ENCODE measurements around the gene IL1R1. TPM values are rescaled to one million over a fixed set of nuclear protein-coding genes. Genes with fewer than 3 reads are reported as not detected.

IL1R1 gene
- total RNA-seq, 1 experiment from 2014 or later = 5.2 TPM

- Mint-ChIP-seq H3K4me3 (ENCODE audit: unreplicated experiment) (no peak overlapping the region), H3K27ac (ENCODE audit: low read depth, unreplicated experiment) (no peak overlapping the region), H3K27me3 (ENCODE audit: insufficient read depth, unreplicated experiment) (no peaks in the 10 kb centered on the region), H3K36me3 (ENCODE audit: insufficient read depth, unreplicated experiment) (peaks cover 6% of the 10 kb centered on the region), H3K4me1 (ENCODE audit: insufficient read depth, unreplicated experiment) (peaks cover 6% of the 10 kb centered on the region), H3K9me3 (ENCODE audit: unreplicated experiment) (no peaks in the 10 kb centered on the region)
- ChIA-PET POLR2A (interaction anchor here (1.0 kb wide), 1 partner anchor 25 kb away, joined by 3 read pairs; no protein-coding TSS in a partner anchor), CTCF (interaction anchor here (1.0 to 1.3 kb wide), 2 partner anchors 10 to 49 kb away, joined by 3 to 5 read pairs; no protein-coding TSS in a partner anchor)
- peak; percentile 36 for DNase-seq (ENCODE audit: unreplicated experiment)
- no peak for TF ChIP-seq CTCF (IDR thresholded peaks at IDR 0.05; ENCODE audit: unreplicated experiment)
- BruUV-seq (replicated peaks) = no TSS peak
- intact Hi-C loops (cut with micrococcal nuclease) = no loop called here
Observed at GRCh38 chr2:102116630-102117471, 25.7 kb upstream of the IL1R1 start.

GRCh38 chr2:102117472-102117858 is 25.1 kb upstream of the IL1R1 start:
- Mint-ChIP-seq H3K9me3 (ENCODE audit: unreplicated experiment) (no peaks in the 10 kb centered on the region), H3K27ac (ENCODE audit: low read depth, unreplicated experiment) (no peak overlapping the region), H3K36me3 (ENCODE audit: insufficient read depth, unreplicated experiment) (peaks cover 6% of the 10 kb centered on the region), H3K27me3 (ENCODE audit: insufficient read depth, unreplicated experiment) (no peaks in the 10 kb centered on the region), H3K4me3 (ENCODE audit: unreplicated experiment) (no peak overlapping the region), H3K4me1 (ENCODE audit: insufficient read depth, unreplicated experiment) (peaks cover 11% of the 10 kb centered on the region)
- ChIA-PET CTCF (interaction anchor here (0.7 to 1.3 kb wide), 3 partner anchors 10 to 48 kb away, joined by 3 to 5 read pairs (median 3); no protein-coding TSS in a partner anchor), POLR2A (interaction anchor here (1.0 kb wide), 2 partner anchors 26 to 155 kb away, joined by 3 read pairs; no protein-coding TSS in a partner anchor)
- no peak for TF ChIP-seq CTCF (IDR thresholded peaks at IDR 0.05; ENCODE audit: unreplicated experiment)
- DNase-seq (ENCODE audit: unreplicated experiment) = no peak
- no TSS peak for BruUV-seq (replicated peaks)
- intact Hi-C loops (cut with micrococcal nuclease) = no loop called here

DNA sequence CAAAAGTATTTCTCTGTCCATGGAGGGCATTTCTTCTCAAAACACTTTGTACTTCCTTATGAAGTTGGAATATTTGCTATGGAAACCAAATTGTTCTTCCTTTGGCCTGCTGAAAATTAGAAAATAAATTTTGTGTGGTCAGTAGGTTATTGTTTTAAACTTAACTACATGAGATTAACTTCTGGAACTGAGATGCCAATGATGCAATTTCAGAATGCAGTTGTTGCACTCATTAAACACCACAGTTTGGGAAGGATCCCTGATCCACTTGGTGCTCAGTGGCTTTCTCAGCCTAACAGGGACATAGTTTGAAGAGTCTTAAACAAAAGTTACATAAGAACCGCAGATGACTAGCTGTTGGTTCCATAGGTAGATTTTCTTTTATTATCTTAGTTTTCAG is 23.3 kb upstream of the IL1R1 start:
- ChIA-PET CTCF (interaction anchor here (0.6 to 1.9 kb wide), 6 partner anchors 9 to 782 kb away, joined by 3 to 7 read pairs (median 3); no protein-coding TSS in a partner anchor), POLR2A (interaction anchor here (1.5 kb wide), 1 partner anchor 15 kb away, joined by 6 read pairs; no protein-coding TSS in a partner anchor)
- no peak overlapping the region for H3K27ac Mint-ChIP-seq (ENCODE audit: low read depth, unreplicated experiment)
- DNase-seq (ENCODE audit: unreplicated experiment) = no peak
- no peak overlapping the region for H3K4me3 Mint-ChIP-seq (ENCODE audit: unreplicated experiment)
- intact Hi-C loops (cut with micrococcal nuclease) = no loop called here
- peaks cover 13% of the 10 kb centered on the region for H3K4me1 Mint-ChIP-seq (ENCODE audit: insufficient read depth, unreplicated experiment)
- no TSS peak for BruUV-seq (replicated peaks)
- H3K36me3 Mint-ChIP-seq (ENCODE audit: insufficient read depth, unreplicated experiment) = peaks cover 6% of the 10 kb centered on the region
- no peak for TF ChIP-seq CTCF (IDR thresholded peaks at IDR 0.05; ENCODE audit: unreplicated experiment)
- H3K9me3 Mint-ChIP-seq (ENCODE audit: unreplicated experiment) = no peaks in the 10 kb centered on the region
- no peaks in the 10 kb centered on the region for H3K27me3 Mint-ChIP-seq (ENCODE audit: insufficient read depth, unreplicated experiment)

- peak overlapping the region; percentile 18 for H3K27ac Mint-ChIP-seq (ENCODE audit: low read depth, unreplicated experiment)
- POLR2A ChIA-PET = interaction anchor here (0.7 to 1.5 kb wide), 2 partner anchors 16 to 34 kb away, joined by 3 to 6 read pairs; no protein-coding TSS in a partner anchor
- no peaks in the 10 kb centered on the region for H3K9me3 Mint-ChIP-seq (ENCODE audit: unreplicated experiment)
- H3K27me3 Mint-ChIP-seq (ENCODE audit: insufficient read depth, unreplicated experiment) = no peaks in the 10 kb centered on the region
- BruUV-seq (replicated peaks) = no TSS peak
- CTCF ChIA-PET = interaction anchor here (1.9 kb wide), 1 partner anchor 11 kb away, joined by 7 read pairs; no protein-coding TSS in a partner anchor
- no peak for DNase-seq (ENCODE audit: unreplicated experiment)
- no peak for TF ChIP-seq CTCF (IDR thresholded peaks at IDR 0.05; ENCODE audit: unreplicated experiment)
- peaks cover 6% of the 10 kb centered on the region for H3K36me3 Mint-ChIP-seq (ENCODE audit: insufficient read depth, unreplicated experiment)
- H3K4me3 Mint-ChIP-seq (ENCODE audit: unreplicated experiment) = no peak overlapping the region
- H3K4me1 Mint-ChIP-seq (ENCODE audit: insufficient read depth, unreplicated experiment) = peaks cover 13% of the 10 kb centered on the region
- intact Hi-C loops (cut with micrococcal nuclease) = no loop called here
Observed at GRCh38 chr2:102120261-102120660, 22.3 kb upstream of the IL1R1 start.

All from MCF 10A (cell line).